SIG-M5 treated with dmso at 0.1 percent for 504 hours (cell line): ENCODE measurements around the gene MALRD1.

Experiments
- DNase-seq: peaks from one replicate; lab custom pipeline; 2025; ENCODE audit not compliant: unreplicated experiment; lab: John Stamatoyannopoulos, UW

Gene MALRD1

GRCh38 chr10:19563388-19564141 is 515.0 kb downstream of the MALRD1 start:
- no peak for DNase-seq

- DNase-seq: no peak
Observed at GRCh38 chr10:19570120-19570519, 521.5 kb downstream of the MALRD1 start.

GRCh38 chr10:19570991-19571390 is 522.4 kb downstream of the MALRD1 start:
- no peak for DNase-seq

- no peak for DNase-seq
Observed at GRCh38 chr10:19572056-19572455, 523.5 kb downstream of the MALRD1 start.

- no peak for DNase-seq
Observed at GRCh38 chr10:19576576-19576975, 528.0 kb downstream of the MALRD1 start.

GRCh38 chr10:19577381-19577780 is 528.8 kb downstream of the MALRD1 start:
- no peak for DNase-seq

GRCh38 chr10:19577807-19578206 is 529.2 kb downstream of the MALRD1 start:
- DNase-seq: no peak

- DNase-seq: no peak
Observed at GRCh38 chr10:19578571-19578970, 530.0 kb downstream of the MALRD1 start.

GRCh38 chr10:19579761-19580545 is 531.4 kb downstream of the MALRD1 start:
- DNase-seq: no peak

GRCh38 chr10:19580691-19581090 is 532.1 kb downstream of the MALRD1 start:
- DNase-seq: no peak

- DNase-seq: no peak
Observed at GRCh38 chr10:19588608-19589007, 540.0 kb downstream of the MALRD1 start.

- no peak for DNase-seq
Observed at GRCh38 chr10:19592276-19592675, 543.7 kb downstream of the MALRD1 start.

GRCh38 chr10:19595212-19595845 is 546.7 kb downstream of the MALRD1 start:
- DNase-seq: no peak

GRCh38 chr10:19605806-19606205 is 557.2 kb downstream of the MALRD1 start:
- DNase-seq: no peak

- DNase-seq: no peak
Observed at GRCh38 chr10:19606968-19607367, 558.4 kb downstream of the MALRD1 start.

GRCh38 chr10:19611775-19612174 is 563.2 kb downstream of the MALRD1 start:
- DNase-seq: no peak

GRCh38 chr10:19616966-19617365 is 568.4 kb downstream of the MALRD1 start:
- no peak for DNase-seq

GRCh38 chr10:19620811-19621210 is 572.2 kb downstream of the MALRD1 start:
- DNase-seq: no peak

- DNase-seq: no peak
Observed at GRCh38 chr10:19623321-19623720, 574.7 kb downstream of the MALRD1 start.

GRCh38 chr10:19626156-19626555 is 577.6 kb downstream of the MALRD1 start:
- no peak for DNase-seq

GRCh38 chr10:19628767-19629560 is 580.4 kb downstream of the MALRD1 start:
- no peak for DNase-seq
